Stimulated activated naive CD4-positive, alpha-beta T cell (primary cell): ENCODE data around the gene HCAR2.
"Not testable (repeated sequence)": the region's sequence is repeated elsewhere in the genome, so short reads cannot be mapped to it uniquely, and the experiment has no call there.

Source experiments
- DNase-seq, 6 experiments: peaks; one replicate each; lab custom pipeline; 2025; lab: John Stamatoyannopoulos, UW

HCAR2 gene

DNA sequence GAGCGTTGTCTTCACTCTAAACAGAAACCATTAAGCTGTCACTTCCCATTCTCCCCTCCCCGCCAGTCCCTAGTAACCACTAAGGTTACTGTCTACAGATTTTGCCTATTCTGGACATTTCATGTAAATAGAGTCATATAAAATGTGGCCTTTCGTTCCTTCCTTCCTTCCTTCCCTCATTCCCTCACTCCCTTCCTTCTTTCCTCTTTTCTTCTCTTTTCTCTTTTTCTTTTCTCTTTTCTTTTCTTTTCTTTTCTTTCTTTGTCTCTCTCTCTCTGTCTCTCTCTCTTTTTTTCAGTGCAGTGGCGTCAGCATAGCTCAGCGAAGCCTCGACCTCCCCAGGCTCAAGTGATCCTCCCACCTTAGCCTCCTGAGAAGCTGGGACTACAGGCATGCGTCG lies 37.8 kb downstream of the HCAR2 start:
- no peak for DNase-seq

- DNase-seq, result no peak
These were observed 41.2 kb downstream of the HCAR2 start for GRCh38 chr12:122661938-122662337.

GRCh38 chr12:122661246-122661645 lies 41.9 kb downstream of the HCAR2 start:
- DNase-seq, result no peak

GRCh38 chr12:122659579-122659978 lies 43.6 kb downstream of the HCAR2 start:
- no peak for DNase-seq

DNA sequence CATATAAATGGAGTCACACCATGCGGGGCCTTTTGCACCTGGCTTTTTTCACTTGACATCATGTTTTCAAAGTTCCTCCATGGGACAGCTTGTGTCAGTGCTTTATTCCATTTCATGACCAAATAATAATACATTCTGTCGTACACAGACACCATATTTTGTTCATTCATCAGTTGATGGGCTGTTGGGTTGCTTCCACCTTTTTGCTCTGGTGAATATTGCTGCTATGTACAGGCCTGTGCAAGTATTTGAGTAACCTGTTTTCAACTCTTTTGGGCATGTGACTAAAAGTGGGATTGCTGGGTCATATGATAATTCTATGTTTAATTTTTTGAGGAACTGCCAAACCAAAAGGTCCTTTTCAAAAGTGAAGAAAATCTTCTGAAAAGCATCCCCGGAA lies 46.9 kb downstream of the HCAR2 start:
- no peak for DNase-seq

- DNase-seq, result not testable (repeated sequence)
These were observed 49.9 kb downstream of the HCAR2 start for GRCh38 chr12:122653291-122653690.

DNA sequence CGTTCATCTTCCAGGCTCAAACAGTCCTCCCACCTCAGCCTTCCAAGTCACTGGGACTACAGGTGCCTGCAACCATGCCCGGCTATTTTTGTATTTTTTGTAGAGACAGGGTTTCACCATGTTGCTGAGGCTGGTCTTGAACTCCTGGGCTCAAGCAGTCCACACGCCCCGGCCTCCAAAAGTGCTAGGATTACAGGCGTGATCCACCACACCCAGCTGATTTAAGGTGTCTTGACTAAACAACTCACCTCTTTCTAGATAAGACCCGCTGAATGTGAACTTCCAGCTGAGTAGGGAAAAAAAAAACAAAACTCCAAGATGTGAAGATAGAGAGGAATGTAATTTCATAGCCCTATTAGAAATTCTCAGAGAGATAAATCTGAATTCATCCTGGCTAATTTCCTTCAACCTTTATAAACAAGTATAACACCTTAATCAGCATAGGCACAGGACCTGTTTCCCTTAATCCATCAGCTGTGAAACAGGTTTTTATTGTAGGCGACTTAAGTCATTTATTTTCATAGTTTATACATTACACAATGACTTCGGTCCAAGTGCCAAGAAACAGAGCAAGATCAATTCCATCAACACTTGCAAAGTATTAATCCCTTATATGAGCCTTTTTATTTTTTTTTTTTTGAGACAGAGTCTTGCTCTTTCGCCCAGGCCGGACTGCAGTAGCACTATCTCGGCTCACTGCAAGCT lies 51.5 kb downstream of the HCAR2 start:
- no peak for DNase-seq
